ENCODE data around the gene FOSL2. TPM values are rescaled to one million over a fixed set of nuclear protein-coding genes. Genes with fewer than 3 reads are reported as not detected.

The FOSL2 gene
- total and polyA plus RNA-seq, 2 donors (not counting 1 experiment from before 2014, with no cell fraction given), result 2.5 to 37.7 TPM

DNA sequence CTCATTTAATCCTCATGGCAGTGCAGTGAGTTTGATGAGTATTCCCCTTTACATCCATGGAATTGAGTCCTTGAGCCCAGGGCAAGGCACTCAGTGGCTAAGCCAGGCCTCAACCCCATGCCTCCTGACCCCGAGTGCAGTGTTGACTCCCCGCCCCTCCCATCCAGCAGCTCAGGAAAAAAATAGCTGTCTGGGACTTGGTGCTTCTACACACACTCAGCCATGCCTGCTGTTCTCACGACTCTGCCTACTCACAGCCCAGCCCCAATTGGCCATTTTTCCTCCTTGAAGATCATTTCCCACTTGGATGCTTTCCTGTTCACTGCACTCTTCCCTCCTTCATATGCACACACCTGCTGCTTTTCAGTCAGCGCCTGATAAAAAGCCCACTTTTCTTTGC is 8.8 kb downstream of the FOSL2 start:
- H3K4me2 ChIP-seq (replicated peaks; ENCODE audit: low read depth, low read length, poor library complexity, severe bottlenecking), result no peak overlapping the region
- ChIA-PET POLR2A (no interaction called here), CTCF (interaction anchor here (0.7 kb wide), 1 partner anchor 11 kb away, joined by 3 read pairs; no protein-coding TSS in a partner anchor)
- H3K4me1 ChIP-seq (ENCODE audit: control insufficient read depth in 2 of 2, insufficient read depth in 2 of 2, low read length in 2 of 2), result no peaks in the 10 kb centered on the region
- H3K27ac Mint-ChIP-seq, result no peak overlapping the region
- intact Hi-C loops (cut with micrococcal nuclease), result no loop called here
- H3K9me3 Mint-ChIP-seq (ENCODE audit: insufficient read depth), result no peaks in the 10 kb centered on the region
- H3K9me3 ChIP-seq (ENCODE audit: control extremely low read depth in 1 of 3, control insufficient read depth in 2 of 3, insufficient read depth in 1 of 3, low read length in 2 of 3), result no peaks in the 10 kb centered on the region
- no peak overlapping the region for H3K4me3 ChIP-seq (ENCODE audit: control extremely low read depth in 1 of 5, extremely low read depth in 1 of 5, insufficient read depth in 1 of 5, low read depth in 2 of 5, low read length in 4 of 5)
- no peak for TF ChIP-seq EZH2 (IDR thresholded peaks at IDR 0.05; ENCODE audit: borderline replicate concordance, insufficient read depth, low read depth, low read length, poor library complexity, severe bottlenecking)
- TF ChIP-seq, protein P1, sequence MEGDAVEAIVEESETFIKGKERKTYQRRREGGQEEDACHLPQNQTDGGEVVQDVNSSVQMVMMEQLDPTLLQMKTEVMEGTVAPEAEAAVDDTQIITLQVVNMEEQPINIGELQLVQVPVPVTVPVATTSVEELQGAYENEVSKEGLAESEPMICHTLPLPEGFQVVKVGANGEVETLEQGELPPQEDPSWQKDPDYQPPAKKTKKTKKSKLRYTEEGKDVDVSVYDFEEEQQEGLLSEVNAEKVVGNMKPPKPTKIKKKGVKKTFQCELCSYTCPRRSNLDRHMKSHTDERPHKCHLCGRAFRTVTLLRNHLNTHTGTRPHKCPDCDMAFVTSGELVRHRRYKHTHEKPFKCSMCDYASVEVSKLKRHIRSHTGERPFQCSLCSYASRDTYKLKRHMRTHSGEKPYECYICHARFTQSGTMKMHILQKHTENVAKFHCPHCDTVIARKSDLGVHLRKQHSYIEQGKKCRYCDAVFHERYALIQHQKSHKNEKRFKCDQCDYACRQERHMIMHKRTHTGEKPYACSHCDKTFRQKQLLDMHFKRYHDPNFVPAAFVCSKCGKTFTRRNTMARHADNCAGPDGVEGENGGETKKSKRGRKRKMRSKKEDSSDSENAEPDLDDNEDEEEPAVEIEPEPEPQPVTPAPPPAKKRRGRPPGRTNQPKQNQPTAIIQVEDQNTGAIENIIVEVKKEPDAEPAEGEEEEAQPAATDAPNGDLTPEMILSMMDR (IDR thresholded peaks at IDR 0.05), result no peak
- DNase-seq (no peak), ATAC-seq (ENCODE audit: low read depth) (no peak)
- H3K27ac ChIP-seq (ENCODE audit: low read length in 2 of 2), result no peak overlapping the region
- H3K9ac ChIP-seq (ENCODE audit: low read length), result no peak overlapping the region
- H3K79me2 ChIP-seq (ENCODE audit: control insufficient read depth, insufficient read depth, low read length), result no peaks in the 10 kb centered on the region
- peaks cover 3% of the 10 kb centered on the region for H3K27me3 Mint-ChIP-seq
- WGBS (ENCODE audit: insufficient coverage), result 99% methylated on average over 4 of the region's 4 CpGs
- no peak overlapping the region for H3K4me3 Mint-ChIP-seq
- no peaks in the 10 kb centered on the region for H3K4me1 Mint-ChIP-seq
- no peaks in the 10 kb centered on the region for H3K27me3 ChIP-seq (replicated peaks in 1 of 4; ENCODE audit: control extremely low read depth in 1 of 4, control insufficient read depth in 3 of 4, insufficient read depth in 4 of 4, low read length in 3 of 4)
- no peaks in the 10 kb centered on the region for H3K36me3 ChIP-seq (replicated peaks in 1 of 2; ENCODE audit: control extremely low read depth in 1 of 2, control insufficient read depth in 1 of 2, extremely low read depth in 1 of 2, insufficient read depth in 2 of 2, low read length in 1 of 2)
- H4K20me1 ChIP-seq (ENCODE audit: control insufficient read depth, insufficient read depth, low read length, poor library complexity, severe bottlenecking), result no peaks in the 10 kb centered on the region
- no peak overlapping the region for H2AFZ ChIP-seq (ENCODE audit: insufficient read depth, low read depth, low read length, poor library complexity, severe bottlenecking)

DNA sequence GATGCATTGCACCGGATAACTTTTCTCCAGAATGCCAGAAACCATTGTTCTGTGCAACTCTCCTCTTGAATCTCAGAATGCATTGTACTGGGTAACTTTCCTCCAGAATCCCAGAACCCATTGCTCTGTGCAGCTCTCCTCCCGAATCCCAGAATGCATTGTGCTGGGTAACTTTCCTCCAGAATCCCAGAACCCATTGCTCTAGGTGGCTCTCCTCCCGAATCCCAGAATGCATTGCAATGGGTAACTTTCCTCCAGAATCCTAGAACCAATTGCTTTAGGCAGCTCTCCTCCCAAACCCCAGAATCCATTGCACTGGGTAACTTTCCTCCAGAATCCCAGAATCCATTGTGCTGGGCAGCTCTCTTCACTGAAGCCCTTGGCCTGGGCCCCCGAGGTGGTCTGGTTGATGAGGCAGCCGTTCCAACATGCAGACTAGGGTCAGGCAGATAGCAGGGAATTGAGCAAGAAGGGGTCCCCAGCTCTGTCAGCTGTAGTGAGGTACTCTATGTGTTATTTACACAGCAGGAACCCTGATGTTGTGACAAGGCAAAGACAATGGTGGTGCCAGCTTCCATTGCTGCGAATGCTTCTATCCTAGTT is 9.4 kb downstream of the FOSL2 start:
- Histone ChIP-seq H2AFZ (ENCODE audit: insufficient read depth, low read depth, low read length, poor library complexity, severe bottlenecking) (no peak overlapping the region), H3K36me3 (replicated peaks in 1 of 2; ENCODE audit: control extremely low read depth in 1 of 2, control insufficient read depth in 1 of 2, extremely low read depth in 1 of 2, insufficient read depth in 2 of 2, low read length in 1 of 2) (no peaks in the 10 kb centered on the region), H3K27ac (ENCODE audit: low read length in 2 of 2) (no peak overlapping the region), H3K27me3 (replicated peaks in 1 of 4; ENCODE audit: control extremely low read depth in 1 of 4, control insufficient read depth in 3 of 4, insufficient read depth in 4 of 4, low read length in 3 of 4) (no peaks in the 10 kb centered on the region), H3K9me3 (ENCODE audit: control extremely low read depth in 1 of 3, control insufficient read depth in 2 of 3, insufficient read depth in 1 of 3, low read length in 2 of 3) (no peaks in the 10 kb centered on the region), H3K4me3 (ENCODE audit: control extremely low read depth in 1 of 5, extremely low read depth in 1 of 5, insufficient read depth in 1 of 5, low read depth in 2 of 5, low read length in 4 of 5) (no peak overlapping the region), H3K9ac (ENCODE audit: low read length) (no peak overlapping the region), H4K20me1 (ENCODE audit: control insufficient read depth, insufficient read depth, low read length, poor library complexity, severe bottlenecking) (no peaks in the 10 kb centered on the region), H3K79me2 (ENCODE audit: control insufficient read depth, insufficient read depth, low read length) (no peaks in the 10 kb centered on the region), H3K4me2 (replicated peaks; ENCODE audit: low read depth, low read length, poor library complexity, severe bottlenecking) (no peak overlapping the region), H3K4me1 (ENCODE audit: control insufficient read depth in 2 of 2, insufficient read depth in 2 of 2, low read length in 2 of 2) (no peaks in the 10 kb centered on the region)
- 98% methylated on average over 6 of the region's 6 CpGs for WGBS (ENCODE audit: insufficient coverage)
- DNase-seq (no peak), ATAC-seq (ENCODE audit: low read depth) (no peak)
- TF ChIP-seq, protein P1 (IDR thresholded peaks at IDR 0.05), result no peak
- TF ChIP-seq EZH2 (IDR thresholded peaks at IDR 0.05; ENCODE audit: borderline replicate concordance, insufficient read depth, low read depth, low read length, poor library complexity, severe bottlenecking), result no peak
- ChIA-PET CTCF (interaction anchor here (1.1 to 1.3 kb wide), 2 partner anchors 21 to 679 kb away, joined by 4 to 5 read pairs; no protein-coding TSS in a partner anchor), POLR2A (interaction anchor here (0.5 kb wide), 1 partner anchor 651 kb away, joined by 5 read pairs; no protein-coding TSS in a partner anchor)
- Mint-ChIP-seq H3K27me3 (peaks cover 3% of the 10 kb centered on the region), H3K9me3 (ENCODE audit: insufficient read depth) (no peaks in the 10 kb centered on the region), H3K4me3 (no peak overlapping the region), H3K27ac (no peak overlapping the region), H3K4me1 (no peaks in the 10 kb centered on the region)
- intact Hi-C loops (cut with micrococcal nuclease), result no loop called here
